SKM-1 (cell line): ENCODE data around the gene SV2B.

Experiments used
- DNase-seq: peaks from one replicate; lab custom pipeline; 2025; ENCODE audit not compliant: unreplicated experiment; lab: John Stamatoyannopoulos, UW

The SV2B gene

DNA sequence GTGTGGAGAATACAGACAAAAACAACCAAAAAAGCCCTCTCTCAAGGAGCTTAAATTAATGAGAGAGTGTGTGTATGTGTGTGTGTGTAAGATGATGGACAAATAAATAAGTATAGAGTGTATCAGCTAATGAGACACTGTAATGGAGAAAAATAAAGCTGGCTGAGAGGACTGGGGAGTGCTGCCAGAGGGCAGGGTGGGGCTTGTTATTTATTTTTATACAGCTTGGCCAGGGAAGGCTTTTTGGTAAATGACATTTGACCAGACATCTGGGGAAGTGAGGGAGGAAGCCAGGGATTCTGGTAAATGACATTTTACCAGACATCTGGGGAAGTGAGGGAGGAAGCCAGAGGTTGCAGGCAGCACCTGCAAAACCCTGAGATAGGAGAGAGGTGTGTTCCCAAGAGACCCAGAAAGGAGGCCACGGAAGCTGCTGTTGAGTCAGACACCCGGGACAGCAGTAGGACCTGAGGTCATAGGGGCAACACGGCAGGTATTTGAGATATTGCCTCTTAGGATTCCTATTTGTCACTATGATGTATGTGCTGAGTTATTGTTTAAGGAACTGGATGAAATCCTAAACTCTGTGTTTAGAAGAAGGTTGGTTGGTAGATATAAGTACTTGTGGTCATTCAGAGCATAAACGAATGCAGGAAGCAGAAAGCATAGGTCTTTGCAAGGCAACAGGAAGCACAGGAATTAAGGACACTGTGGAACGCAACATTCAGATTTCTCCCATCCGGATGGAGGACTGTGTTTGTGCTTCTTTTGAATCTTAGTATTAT lies 2.7 kb downstream of the SV2B start:
- DNase-seq: no peak

GRCh38 chr15:91104111-91104510 lies 4.1 kb downstream of the SV2B start:
- DNase-seq: no peak

DNA sequence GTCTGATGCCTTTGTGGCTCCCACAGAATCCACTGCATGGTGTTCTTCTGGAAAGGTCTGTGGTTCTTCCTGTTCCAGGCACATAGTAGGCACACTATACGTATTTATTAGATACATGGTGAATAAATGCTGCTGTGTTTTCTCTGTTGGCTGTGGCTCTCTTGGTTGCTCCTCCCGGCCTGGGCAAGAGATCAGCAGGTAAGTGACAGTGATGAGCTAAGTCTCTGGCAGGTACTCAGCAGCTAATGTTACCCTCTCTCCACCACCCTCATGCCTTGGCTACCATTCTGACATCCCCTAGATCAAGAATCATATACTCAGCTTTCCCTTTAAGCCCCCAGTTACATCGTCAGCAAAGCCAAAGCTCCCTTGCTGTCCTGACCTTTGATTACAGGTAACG lies 8.4 kb downstream of the SV2B start:
- no peak for DNase-seq

GRCh38 chr15:91109885-91110284 lies 9.8 kb downstream of the SV2B start:
- no peak for DNase-seq

DNA sequence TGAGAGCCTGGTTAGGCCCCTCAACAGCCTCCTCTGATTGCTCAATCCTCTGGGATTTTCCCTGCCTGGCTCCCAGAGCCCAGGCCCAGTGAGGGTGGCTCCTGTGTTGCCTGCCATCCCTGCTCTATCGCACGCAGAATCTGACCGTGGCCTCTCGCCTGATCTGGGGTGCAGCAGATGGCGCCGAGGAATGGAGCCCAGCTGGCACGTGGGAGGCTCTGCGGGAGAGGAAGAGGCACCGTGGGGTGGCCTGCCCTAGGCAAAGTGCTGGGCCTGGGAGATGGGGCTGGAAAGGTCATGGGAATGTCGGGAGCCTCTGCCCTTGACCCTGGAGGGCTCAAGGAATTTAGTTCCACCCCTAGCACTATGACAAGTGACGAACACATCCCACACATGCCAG lies 10.3 kb downstream of the SV2B start:
- DNase-seq: no peak

GRCh38 chr15:91113030-91113429 lies 13.0 kb downstream of the SV2B start:
- no peak for DNase-seq

GRCh38 chr15:91114301-91114700 lies 14.2 kb downstream of the SV2B start:
- DNase-seq: no peak

GRCh38 chr15:91116113-91117067 lies 16.3 kb downstream of the SV2B start:
- no peak for DNase-seq

DNA sequence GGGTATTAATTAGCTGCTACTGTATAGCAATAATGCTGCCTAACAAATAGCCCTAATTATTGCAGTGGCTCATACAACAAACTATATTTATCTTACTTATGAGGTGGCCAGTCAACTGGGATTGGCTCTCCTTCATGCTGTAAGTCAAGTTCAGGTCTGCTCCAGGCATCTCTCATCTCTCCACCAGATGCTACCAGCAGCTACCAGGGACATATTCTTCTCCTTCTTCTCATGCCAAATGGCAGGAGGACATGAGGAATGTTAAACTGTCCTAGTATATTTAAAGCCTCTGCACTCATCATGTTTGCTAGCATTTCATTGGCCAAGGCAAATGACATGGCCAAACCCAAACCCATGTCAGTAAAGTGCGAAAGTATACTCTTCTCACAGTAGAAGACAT lies 17.3 kb downstream of the SV2B start:
- DNase-seq: no peak

DNA sequence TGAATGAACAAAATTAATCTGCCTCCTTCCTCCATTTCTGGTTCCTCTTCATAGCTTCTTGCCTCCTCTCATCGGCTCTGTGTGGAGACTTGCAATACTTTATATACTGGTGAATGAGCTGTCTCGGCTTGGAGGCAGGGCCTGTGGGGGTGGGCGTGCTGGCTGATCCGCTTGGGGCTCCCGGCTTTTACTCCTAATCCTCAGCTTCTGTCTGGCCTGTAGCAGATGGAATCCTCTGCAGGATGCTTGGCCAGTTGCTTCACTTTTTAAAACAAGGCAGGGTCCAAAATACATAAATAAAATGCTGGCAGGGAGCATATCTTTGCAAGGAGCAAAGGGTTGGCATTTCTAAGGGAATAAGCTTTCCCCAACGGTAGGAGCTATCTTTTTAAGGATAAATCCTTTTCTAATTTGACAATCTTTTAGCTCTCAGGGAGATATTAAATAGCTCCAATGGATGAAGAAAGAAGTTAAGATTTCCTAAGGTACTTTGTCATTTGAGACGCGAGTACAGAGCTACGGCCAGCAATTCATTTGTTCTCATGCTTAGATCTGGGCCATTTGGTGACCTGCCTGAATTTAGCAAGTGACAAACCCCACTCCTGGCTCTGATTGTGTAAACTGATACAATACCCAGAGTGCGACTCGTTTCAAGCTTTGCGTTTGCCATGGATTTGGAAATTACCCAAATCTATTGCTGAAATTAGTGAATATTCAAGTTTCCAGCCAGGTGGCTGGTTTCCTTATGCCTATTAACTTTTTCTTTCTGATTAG lies 18.9 kb downstream of the SV2B start:
- DNase-seq: no peak

GRCh38 chr15:91122296-91122695 lies 22.2 kb downstream of the SV2B start:
- no peak for DNase-seq

- no peak for DNase-seq
Observed at GRCh38 chr15:91124132-91124531, 24.1 kb downstream of the SV2B start.

GRCh38 chr15:91125162-91125561 lies 25.1 kb downstream of the SV2B start:
- no peak for DNase-seq

DNA sequence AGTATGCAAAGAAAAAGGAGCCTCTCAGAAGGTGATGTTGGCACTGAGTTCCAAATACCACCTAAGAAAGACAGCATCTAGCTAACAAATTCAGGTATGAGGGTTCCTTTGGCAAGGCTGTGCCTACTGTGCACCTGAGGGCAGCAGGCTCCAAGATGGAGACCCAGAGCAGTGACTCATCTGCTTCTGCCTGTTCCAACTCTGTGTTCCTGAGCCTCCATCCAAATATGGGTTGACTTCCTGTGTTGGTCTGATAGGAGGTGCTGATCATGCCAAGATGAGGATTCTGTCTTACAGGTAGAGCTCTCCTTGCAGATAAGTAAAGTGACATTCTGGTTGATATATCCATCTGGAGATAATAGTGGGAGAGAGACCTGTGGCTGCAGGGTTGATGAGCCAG lies 26.0 kb downstream of the SV2B start:
- no peak for DNase-seq

GRCh38 chr15:91127236-91127955 lies 27.3 kb downstream of the SV2B start:
- no peak for DNase-seq

- DNase-seq: no peak
Observed at GRCh38 chr15:91128016-91128415, 28.0 kb downstream of the SV2B start.

DNA sequence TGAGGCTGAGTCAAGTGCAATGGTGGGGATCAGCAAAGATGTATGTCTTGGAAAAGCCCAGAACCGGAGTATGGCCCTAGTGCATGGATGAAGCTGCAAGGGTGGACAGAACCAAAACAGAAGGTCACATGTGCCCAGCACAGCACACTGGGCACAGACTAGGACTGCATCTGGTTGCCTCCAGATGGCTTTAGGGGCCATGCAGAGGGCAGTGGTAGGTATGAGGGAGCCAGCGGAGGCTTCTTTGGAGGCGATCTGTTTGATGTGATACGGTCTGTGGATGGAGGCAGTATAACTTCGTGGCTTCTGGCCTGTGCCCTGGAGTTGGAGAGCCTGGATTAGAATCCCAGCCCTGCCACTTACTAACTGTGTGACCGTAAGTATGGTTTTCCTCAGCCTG lies 29.4 kb downstream of the SV2B start:
- DNase-seq: no peak

DNA sequence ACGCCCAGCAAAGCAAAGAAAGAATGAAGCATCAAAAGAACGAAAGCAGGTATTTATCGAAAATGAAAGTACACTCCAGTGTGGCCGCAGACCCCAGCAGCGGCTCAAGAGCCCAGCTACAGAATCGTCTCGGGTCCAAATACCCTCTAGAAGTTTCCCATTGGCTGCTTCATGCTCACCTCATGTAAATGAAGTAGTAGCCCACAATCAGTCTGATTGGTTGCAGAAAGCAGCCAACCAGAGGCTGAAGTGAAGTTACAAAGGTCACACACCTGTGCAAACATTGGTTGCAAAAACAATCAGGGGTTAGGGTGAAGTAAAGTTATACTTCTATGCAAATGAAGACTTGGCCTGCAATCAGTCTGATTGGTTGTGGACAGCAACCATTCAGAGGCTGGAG lies 32.0 kb downstream of the SV2B start:
- DNase-seq: no peak

- no peak for DNase-seq
Observed at GRCh38 chr15:91133511-91133910, 33.5 kb downstream of the SV2B start.

- peak; percentile 7 for DNase-seq
Observed at GRCh38 chr15:91135201-91136130, 35.4 kb downstream of the SV2B start.
